Endothelial cell (in vitro differentiated cells): ENCODE data around the gene ANKFY1. TPM values are rescaled to one million over a fixed set of nuclear protein-coding genes. Genes with fewer than 3 reads are reported as not detected.
A peak's percentile ranks its signal among the peaks of the same experiment; 100 is the strongest.

Experiments used
- DNase-seq: peaks from one replicate; pipeline ENCODE4 v3.0.0; 2021; ENCODE audit warnings: low spot score
- H3K27ac Mint-ChIP-seq: one replicate; pipeline ENCODE4 v1.8.0; 2021; ENCODE audit warnings: mixed read lengths, inconsistent platforms; ENCODE audit not compliant: unreplicated experiment
- H3K27me3 Mint-ChIP-seq: one replicate; pipeline ENCODE4 v1.8.0; 2021; ENCODE audit warnings: mild to moderate bottlenecking, moderate library complexity, mixed read lengths, inconsistent platforms; ENCODE audit not compliant: unreplicated experiment
- H3K36me3 Mint-ChIP-seq: one replicate; pipeline ENCODE4 v1.8.0; 2021; ENCODE audit warnings: mild to moderate bottlenecking, low read depth, mixed read lengths, inconsistent platforms; ENCODE audit not compliant: unreplicated experiment
- H3K4me1 Mint-ChIP-seq: one replicate; pipeline ENCODE4 v1.8.0; 2021; ENCODE audit warnings: mild to moderate bottlenecking, mixed read lengths, inconsistent platforms; ENCODE audit not compliant: unreplicated experiment
- H3K4me3 Mint-ChIP-seq: one replicate; pipeline ENCODE4 v1.8.0; 2021; ENCODE audit warnings: mild to moderate bottlenecking, mixed read lengths, inconsistent platforms; ENCODE audit not compliant: unreplicated experiment
- H3K9me3 Mint-ChIP-seq: one replicate; pipeline ENCODE4 v1.8.0; 2021; ENCODE audit warnings: mixed read lengths, inconsistent platforms; ENCODE audit not compliant: unreplicated experiment
- long read RNA-seq: library from polyadenylated mRNA; unstranded; transcript quantifications from one replicate; pipeline ENCODE4 v2.0.0, GENCODE V29; 2020; ENCODE audit not compliant: unreplicated experiment
- total RNA-seq: library from RNA; stranded (reverse); fragmentation: NEBNext Ultra II Directional; extraction: Animal tissue kit (Norgen Biotek cat#: 25700); gene quantifications from one replicate; pipeline ENCODE4 v1.2.1, GENCODE V29; 2021; ENCODE audit not compliant: unreplicated experiment
- TF ChIP-seq, protein P1 (sequence below): fragments of 200-600 bp; sonication (generic); IDR thresholded peaks from one replicate; pipeline ENCODE4 v1.5.0; 2021; ENCODE audit warnings: antibody characterized with exemption; ENCODE audit not compliant: unreplicated experiment

The ANKFY1 gene, protein sequence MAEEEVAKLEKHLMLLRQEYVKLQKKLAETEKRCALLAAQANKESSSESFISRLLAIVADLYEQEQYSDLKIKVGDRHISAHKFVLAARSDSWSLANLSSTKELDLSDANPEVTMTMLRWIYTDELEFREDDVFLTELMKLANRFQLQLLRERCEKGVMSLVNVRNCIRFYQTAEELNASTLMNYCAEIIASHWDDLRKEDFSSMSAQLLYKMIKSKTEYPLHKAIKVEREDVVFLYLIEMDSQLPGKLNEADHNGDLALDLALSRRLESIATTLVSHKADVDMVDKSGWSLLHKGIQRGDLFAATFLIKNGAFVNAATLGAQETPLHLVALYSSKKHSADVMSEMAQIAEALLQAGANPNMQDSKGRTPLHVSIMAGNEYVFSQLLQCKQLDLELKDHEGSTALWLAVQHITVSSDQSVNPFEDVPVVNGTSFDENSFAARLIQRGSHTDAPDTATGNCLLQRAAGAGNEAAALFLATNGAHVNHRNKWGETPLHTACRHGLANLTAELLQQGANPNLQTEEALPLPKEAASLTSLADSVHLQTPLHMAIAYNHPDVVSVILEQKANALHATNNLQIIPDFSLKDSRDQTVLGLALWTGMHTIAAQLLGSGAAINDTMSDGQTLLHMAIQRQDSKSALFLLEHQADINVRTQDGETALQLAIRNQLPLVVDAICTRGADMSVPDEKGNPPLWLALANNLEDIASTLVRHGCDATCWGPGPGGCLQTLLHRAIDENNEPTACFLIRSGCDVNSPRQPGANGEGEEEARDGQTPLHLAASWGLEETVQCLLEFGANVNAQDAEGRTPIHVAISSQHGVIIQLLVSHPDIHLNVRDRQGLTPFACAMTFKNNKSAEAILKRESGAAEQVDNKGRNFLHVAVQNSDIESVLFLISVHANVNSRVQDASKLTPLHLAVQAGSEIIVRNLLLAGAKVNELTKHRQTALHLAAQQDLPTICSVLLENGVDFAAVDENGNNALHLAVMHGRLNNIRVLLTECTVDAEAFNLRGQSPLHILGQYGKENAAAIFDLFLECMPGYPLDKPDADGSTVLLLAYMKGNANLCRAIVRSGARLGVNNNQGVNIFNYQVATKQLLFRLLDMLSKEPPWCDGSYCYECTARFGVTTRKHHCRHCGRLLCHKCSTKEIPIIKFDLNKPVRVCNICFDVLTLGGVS
- total RNA-seq, result 41.6 TPM
- long read RNA-seq, partial matches to known transcripts, result 0 of 2 reads
- long read RNA-seq, other reads (novel, unspliced or antisense), result 2 of 2 reads

DNA sequence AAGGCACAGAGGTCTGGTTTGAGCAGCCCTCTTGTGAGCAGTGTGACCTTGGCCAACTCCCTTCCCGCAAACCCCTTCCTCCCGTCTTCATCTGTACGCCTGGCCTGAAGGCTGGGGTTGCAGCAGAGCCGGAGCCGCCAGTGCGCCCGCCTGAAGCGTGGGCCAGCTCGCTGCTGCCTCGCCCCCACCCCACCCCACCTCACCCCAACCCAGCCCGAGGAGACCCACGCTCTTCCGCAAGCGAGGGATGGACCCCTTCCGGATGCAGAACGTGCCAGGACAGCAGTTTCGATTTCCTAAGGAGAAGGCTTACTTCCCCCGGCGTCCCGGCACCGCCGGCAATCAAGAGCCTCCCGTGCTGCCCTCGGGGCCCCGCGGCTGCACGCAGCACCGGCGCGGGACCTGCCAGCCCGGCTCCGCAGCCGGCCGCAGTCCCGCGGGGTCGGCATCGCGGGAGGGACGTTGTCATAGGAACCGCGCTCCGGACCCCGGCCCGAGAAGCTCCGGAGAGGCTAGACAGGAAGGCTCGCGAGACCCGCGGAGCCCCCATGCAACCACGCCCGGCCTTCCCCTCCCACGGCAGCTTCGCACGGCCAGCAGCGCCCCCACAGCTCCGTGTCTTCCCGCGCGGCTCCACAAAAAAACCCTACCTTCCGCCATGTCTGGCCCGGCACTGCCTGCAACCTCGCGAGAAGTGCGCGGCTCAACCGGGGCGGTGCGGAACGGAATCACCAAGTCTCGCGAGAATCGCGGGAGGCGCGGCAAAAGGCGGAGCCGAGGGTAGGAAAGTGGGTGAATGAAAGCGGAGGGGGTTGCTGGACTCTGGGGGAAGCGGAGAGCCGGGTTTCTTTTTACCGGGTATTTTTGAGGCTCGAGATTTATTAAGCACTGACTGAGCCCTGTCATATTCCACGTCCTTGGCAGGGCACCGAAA is at the start of gene ANKFY1:
Gene ANKFY1 (minus strand): TSS at position 698 of the 934 bp plus-strand sequence. CDS start 38 bp downstream, at position 660.
- TF ChIP-seq, protein P1, sequence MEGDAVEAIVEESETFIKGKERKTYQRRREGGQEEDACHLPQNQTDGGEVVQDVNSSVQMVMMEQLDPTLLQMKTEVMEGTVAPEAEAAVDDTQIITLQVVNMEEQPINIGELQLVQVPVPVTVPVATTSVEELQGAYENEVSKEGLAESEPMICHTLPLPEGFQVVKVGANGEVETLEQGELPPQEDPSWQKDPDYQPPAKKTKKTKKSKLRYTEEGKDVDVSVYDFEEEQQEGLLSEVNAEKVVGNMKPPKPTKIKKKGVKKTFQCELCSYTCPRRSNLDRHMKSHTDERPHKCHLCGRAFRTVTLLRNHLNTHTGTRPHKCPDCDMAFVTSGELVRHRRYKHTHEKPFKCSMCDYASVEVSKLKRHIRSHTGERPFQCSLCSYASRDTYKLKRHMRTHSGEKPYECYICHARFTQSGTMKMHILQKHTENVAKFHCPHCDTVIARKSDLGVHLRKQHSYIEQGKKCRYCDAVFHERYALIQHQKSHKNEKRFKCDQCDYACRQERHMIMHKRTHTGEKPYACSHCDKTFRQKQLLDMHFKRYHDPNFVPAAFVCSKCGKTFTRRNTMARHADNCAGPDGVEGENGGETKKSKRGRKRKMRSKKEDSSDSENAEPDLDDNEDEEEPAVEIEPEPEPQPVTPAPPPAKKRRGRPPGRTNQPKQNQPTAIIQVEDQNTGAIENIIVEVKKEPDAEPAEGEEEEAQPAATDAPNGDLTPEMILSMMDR, result no peak
- Mint-ChIP-seq H3K9me3 (no peaks in the 10 kb centered on the region), H3K4me1 (peaks cover 15% of the 10 kb centered on the region), H3K36me3 (peaks cover 8% of the 10 kb centered on the region), H3K27ac (peak within 1 kb of the TSS; percentile 91), H3K27me3 (peaks cover 5% of the 10 kb centered on the region), H3K4me3 (peak within 1 kb of the TSS; percentile 96)
- DNase-seq, result peak; percentile 99

DNA sequence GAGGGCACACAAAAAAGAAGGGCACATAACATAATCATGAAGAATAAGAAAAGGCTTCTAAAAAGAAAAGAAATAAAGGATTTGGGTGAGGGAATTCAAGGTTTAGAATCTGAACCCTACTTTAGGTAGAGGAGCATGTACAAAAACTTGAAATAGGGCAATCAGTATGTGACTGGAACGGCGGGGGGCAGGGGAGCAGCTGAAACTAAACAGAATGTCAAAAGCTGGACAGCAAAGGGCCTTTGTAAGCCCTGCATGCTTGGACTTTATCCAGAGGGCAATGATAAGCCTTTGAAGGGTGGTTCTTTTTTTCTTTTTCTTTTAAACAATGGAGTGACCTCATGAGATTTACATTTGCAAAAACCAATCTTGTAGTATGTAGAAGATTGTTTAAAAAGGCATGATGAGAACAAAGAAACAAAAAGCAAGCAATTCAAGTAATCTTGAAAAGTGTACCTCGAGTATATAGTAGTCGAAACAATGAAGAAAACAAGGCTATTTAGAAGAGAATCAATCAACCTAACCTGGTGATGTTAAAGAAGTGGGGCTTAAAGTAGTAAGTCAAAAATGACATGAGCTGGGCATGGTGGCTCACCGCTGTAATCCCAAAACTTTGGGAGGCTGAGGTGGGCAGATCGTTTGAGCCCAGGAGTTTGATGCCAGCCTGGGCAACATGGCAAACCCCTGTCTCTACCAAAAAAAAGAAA is 46.7 kb upstream of the ANKFY1 start:
- Mint-ChIP-seq H3K36me3 (peaks cover 9% of the 10 kb centered on the region), H3K27ac (peak overlapping the region; percentile 74), H3K4me1 (peaks cover 3% of the 10 kb centered on the region), H3K9me3 (no peaks in the 10 kb centered on the region), H3K4me3 (no peak overlapping the region), H3K27me3 (peaks cover 2% of the 10 kb centered on the region)
- DNase-seq, result no peak
- TF ChIP-seq, protein P1, result no peak

DNA sequence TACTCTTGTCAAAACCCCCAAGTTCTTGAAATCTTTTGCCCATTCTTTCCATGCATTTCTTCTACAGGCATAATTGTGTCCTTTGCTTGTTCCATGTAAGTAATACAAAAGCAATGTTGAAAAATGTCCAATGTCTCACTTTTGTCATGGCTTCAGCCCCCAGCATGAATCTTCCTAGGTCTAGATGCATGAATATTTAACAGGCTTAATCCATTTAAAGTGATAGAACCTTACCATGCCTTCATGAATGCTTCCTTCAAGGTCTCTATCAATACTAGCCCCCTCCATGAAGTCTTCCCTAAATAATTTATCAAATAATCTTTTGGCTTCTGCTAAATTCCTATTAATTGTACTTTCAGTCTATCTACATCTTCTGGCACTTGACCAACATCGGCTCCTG is 46.1 kb upstream of the ANKFY1 start:
- H3K4me1 Mint-ChIP-seq, result peaks cover 3% of the 10 kb centered on the region
- H3K27me3 Mint-ChIP-seq, result peaks cover 2% of the 10 kb centered on the region
- peaks cover 9% of the 10 kb centered on the region for H3K36me3 Mint-ChIP-seq
- DNase-seq, result no peak
- no peaks in the 10 kb centered on the region for H3K9me3 Mint-ChIP-seq
- no peak overlapping the region for H3K27ac Mint-ChIP-seq
- H3K4me3 Mint-ChIP-seq, result no peak overlapping the region
- TF ChIP-seq, protein P1, result no peak
